ENCODE measurements around the gene CST7. TPM values are rescaled to one million over a fixed set of nuclear protein-coding genes. Genes with fewer than 3 reads are reported as not detected.

CST7 gene
- polyA plus RNA-seq, 1 experiment = not detected

GRCh38 chr20:24958506-24959385, 9.7 kb downstream of the CST7 start:
- no peaks in the 10 kb centered on the region for H3K27me3 ChIP-seq (ENCODE audit: control insufficient read depth, insufficient read depth, low read length)
- CTCF ChIA-PET = interaction anchor here (0.9 kb wide), 1 partner anchor 11 kb away, joined by 3 read pairs; no protein-coding TSS in a partner anchor

GRCh38 chr20:24959591-24960301, 10.7 kb downstream of the CST7 start:
- POLR2A ChIA-PET = no interaction called here
- TF ChIP-seq CTCF (IDR thresholded peaks at IDR 0.05; ENCODE audit: insufficient read depth, low read depth, low read length) = no peak
- Histone ChIP-seq H3K4me3 (ENCODE audit: low read depth, low read length) (no peak overlapping the region), H3K36me3 (ENCODE audit: control insufficient read depth, insufficient read depth, low read length) (peaks cover 14% of the 10 kb centered on the region), H3K27me3 (ENCODE audit: control insufficient read depth, insufficient read depth, low read length) (no peaks in the 10 kb centered on the region)
- CTCF ChIA-PET = interaction anchor here (0.9 kb wide), 1 partner anchor 10 kb away, joined by 3 read pairs; no protein-coding TSS in a partner anchor
- no peak for DNase-seq (ENCODE audit: low read depth)

More at GRCh38 chr20:24958506-24959385, 9.7 kb downstream of the CST7 start:
- no peak for TF ChIP-seq CTCF (IDR thresholded peaks at IDR 0.05; ENCODE audit: insufficient read depth, low read depth, low read length)
- peaks cover 11% of the 10 kb centered on the region for H3K36me3 ChIP-seq (ENCODE audit: control insufficient read depth, insufficient read depth, low read length)
- POLR2A ChIA-PET = no interaction called here
- no peak for DNase-seq (ENCODE audit: low read depth)
- no peak overlapping the region for H3K4me3 ChIP-seq (ENCODE audit: low read depth, low read length)

GRCh38 chr20:24960302-24960801, 11.3 kb downstream of the CST7 start:
- H3K4me3 ChIP-seq (ENCODE audit: low read depth, low read length) = no peak overlapping the region
- ChIA-PET CTCF (no interaction called here), POLR2A (no interaction called here)
- H3K27me3 ChIP-seq (ENCODE audit: control insufficient read depth, insufficient read depth, low read length) = no peaks in the 10 kb centered on the region
- TF ChIP-seq CTCF (IDR thresholded peaks at IDR 0.05; ENCODE audit: insufficient read depth, low read depth, low read length) = no peak
- no peak for DNase-seq (ENCODE audit: low read depth)
- H3K36me3 ChIP-seq (ENCODE audit: control insufficient read depth, insufficient read depth, low read length) = peaks cover 18% of the 10 kb centered on the region

GRCh38 chr20:24960861-24961260, 11.8 kb downstream of the CST7 start:
- no peak for DNase-seq (ENCODE audit: low read depth)
- ChIA-PET CTCF (no interaction called here), POLR2A (no interaction called here)
- H3K4me3 ChIP-seq (ENCODE audit: low read depth, low read length) = no peak overlapping the region
- H3K27me3 ChIP-seq (ENCODE audit: control insufficient read depth, insufficient read depth, low read length) = no peaks in the 10 kb centered on the region
- H3K36me3 ChIP-seq (ENCODE audit: control insufficient read depth, insufficient read depth, low read length) = peaks cover 19% of the 10 kb centered on the region
- no peak for TF ChIP-seq CTCF (IDR thresholded peaks at IDR 0.05; ENCODE audit: insufficient read depth, low read depth, low read length)

Data from BJ (cell line).